ENCODE results near the gene NRN1L. TPM values are rescaled to one million over a fixed set of nuclear protein-coding genes. Genes with fewer than 3 reads are reported as not detected.

The NRN1L gene
- total and polyA plus RNA-seq, 2 of the 4 experiments (the other 2 are of a cell fraction), result 0.27 TPM; not detected in 1

- H3K23ac ChIP-seq (ENCODE audit: low read depth, low read length), result 0 out of 2 replicates have a peak overlapping the region, but pooled peaks have one; percentile 4
- TF ChIP-seq BHLHE40 (IDR thresholded peaks at IDR 0.05; ENCODE audit: low read depth, low read length), result no peak
- no peak for TF ChIP-seq CTCF (conservative IDR thresholded peaks at IDR 0.05; ENCODE audit: low read depth, low read length)
- no peak for TF ChIP-seq RAD21 (IDR thresholded peaks at IDR 0.05; ENCODE audit: low read length)
- TF ChIP-seq USF2 (IDR thresholded peaks at IDR 0.05; ENCODE audit: low read depth, low read length), result no peak
- TF ChIP-seq CHD1 (IDR thresholded peaks at IDR 0.05; ENCODE audit: low read depth, low read length), result no peak
- no peak for TF ChIP-seq SMC3 (IDR thresholded peaks at IDR 0.05; ENCODE audit: low read depth, low read length)
- TF ChIP-seq MXI1 (IDR thresholded peaks at IDR 0.05; ENCODE audit: borderline replicate concordance, low read depth, low read length), result no peak
- TF ChIP-seq MAFK (IDR thresholded peaks at IDR 0.05; ENCODE audit: low read depth, low read length), result no peak
- no peak for TF ChIP-seq MAZ (IDR thresholded peaks at IDR 0.05; ENCODE audit: borderline replicate concordance, low read depth, low read length)
- TF ChIP-seq NFE2L2 (IDR thresholded peaks at IDR 0.05; ENCODE audit: low read depth, low read length), result no peak
- no peak for TF ChIP-seq RCOR1 (IDR thresholded peaks at IDR 0.05; ENCODE audit: insufficient replicate concordance, low read length)
- no peak for TF ChIP-seq RFX5 (IDR thresholded peaks at IDR 0.05; ENCODE audit: low read depth, low read length)
- no peak overlapping the region for H2AFZ ChIP-seq (replicated peaks; ENCODE audit: low read length, poor library complexity)
- H2AK9ac ChIP-seq (replicated peaks; ENCODE audit: low read depth, low read length, poor library complexity), result peak overlapping the region; percentile 22
- peaks cover 23% of the 10 kb centered on the region for H3K4me1 ChIP-seq (ENCODE audit: control insufficient read depth, insufficient read depth, low read length)
- H2AK5ac ChIP-seq (ENCODE audit: low read depth, low read length), result no peak overlapping the region
- no peak overlapping the region; the same call in 1 of the 2 replicates for H3K4ac ChIP-seq (ENCODE audit: low read depth, low read length)
- H3K4me2 ChIP-seq (ENCODE audit: low read depth, low read length), result no peak overlapping the region
- H2BK5ac ChIP-seq (ENCODE audit: low read depth, low read length, poor library complexity, severe bottlenecking), result no peak overlapping the region
- H2BK20ac ChIP-seq (ENCODE audit: low read depth, low read length), result no peak overlapping the region
- CTCF ChIA-PET, result interaction anchor here (0.6 to 1.2 kb wide), 2 partner anchors 99 to 124 kb away, joined by 3 read pairs; no protein-coding TSS in a partner anchor
- no peak overlapping the region for H4K5ac ChIP-seq (ENCODE audit: low read depth, low read length)
- 100% methylated on average over 2 of the region's 7 CpGs; no CpG with 5 or more reads in 1 of the 2 experiments for WGBS, 2 experiments (ENCODE audit: extremely low coverage in 2 of 2, insufficient read length in 1 of 2)
- H3K27me3 ChIP-seq (ENCODE audit: control insufficient read depth, insufficient read depth, low read length), result no peaks in the 10 kb centered on the region
- H2BK15ac ChIP-seq (ENCODE audit: low read depth, low read length), result no peak overlapping the region
- H4K20me1 ChIP-seq (ENCODE audit: insufficient read depth, low read length), result peaks cover 54% of the 10 kb centered on the region
- no TSS peak for BruUV-seq (replicated peaks)
- dilution Hi-C loops (cut with HindIII; ENCODE audit: low sequenced_read_pairs, unreplicated experiment), result no loop called here
- H3K18ac ChIP-seq (ENCODE audit: low read depth, low read length), result no peak overlapping the region
- POLR2A ChIA-PET (ENCODE audit: unreplicated experiment), result interaction anchor here (1.1 kb wide), 1 partner anchor 9 kb away, joined by 3 read pairs; no protein-coding TSS in a partner anchor
- no peaks in the 10 kb centered on the region for H3K9me3 ChIP-seq (ENCODE audit: control insufficient read depth, insufficient read depth, low read length)
- no peak overlapping the region for H2BK120ac ChIP-seq (ENCODE audit: low read depth, low read length)
- no peak overlapping the region for H4K91ac ChIP-seq (ENCODE audit: insufficient read depth, low read depth, low read length)
- intact Hi-C loops (cut with micrococcal nuclease), result no loop called here
- H3K9me1 ChIP-seq (ENCODE audit: insufficient read depth, low read length), result peaks cover 34% of the 10 kb centered on the region
- H3K4me3 ChIP-seq (ENCODE audit: insufficient read depth, low read depth, low read length), result no peak overlapping the region
- ATAC-seq (ENCODE audit: low read depth), result peak; percentile 19; the same call in 1 of the 2 replicates
- in situ Hi-C loops (cut with MboI; ENCODE audit: low sequenced_read_pairs), result no loop called here
- no peak overlapping the region for H4K8ac ChIP-seq (ENCODE audit: low read depth in 2 of 2, low read length in 2 of 2)
- H3K27ac ChIP-seq (ENCODE audit: insufficient read depth, low read length), result no peak overlapping the region
- no peak overlapping the region for H3K56ac ChIP-seq (ENCODE audit: extremely low read depth, insufficient read depth, low read length)
- DNase-seq, result peak; percentile 24
- peaks cover 15% of the 10 kb centered on the region for H3K36me3 ChIP-seq (ENCODE audit: control insufficient read depth, insufficient read depth, low read length)
- no peak overlapping the region for H3K9ac ChIP-seq (ENCODE audit: low read depth, low read length)
- peaks cover 17 to 61% of the 10 kb centered on the region in 2 experiments for H3K79me1 ChIP-seq (ENCODE audit: low read depth in 1 of 2, low read length in 2 of 2)
- no peak overlapping the region for H3K14ac ChIP-seq (replicated peaks; ENCODE audit: low read depth, low read length)
Observed at GRCh38 chr16:67915831-67916723, 31.4 kb downstream of the NRN1L start.
